ENCODE measurements around the gene RNF17.

Gene RNF17

GRCh38 chr13:24861617-24862362 is 97.8 kb downstream of the RNF17 start:
- ChIA-PET POLR2A (interaction anchor here (0.6 kb wide), 1 partner anchor 47 kb away, joined by 3 read pairs; no protein-coding TSS in a partner anchor), CTCF (no interaction called here)
- Histone ChIP-seq H3K4me3 (ENCODE audit: low read depth, low read length) (no peak overlapping the region), H3K36me3 (ENCODE audit: control insufficient read depth in 2 of 2, insufficient read depth in 1 of 2, low read length in 2 of 2) (no peaks in the 10 kb centered on the region), H3K27ac (ENCODE audit: extremely low read depth, low read depth, low read length) (no peak overlapping the region), H3K9me3 (ENCODE audit: control insufficient read depth, insufficient read depth, low read depth, low read length) (no peaks in the 10 kb centered on the region), H3K4me1 (ENCODE audit: control insufficient read depth, insufficient read depth, low read length) (peaks cover 4% of the 10 kb centered on the region; the same call in 1 of the 2 replicates)
- TF ChIP-seq ZSCAN30 (tag by site-specific recombination; IDR thresholded peaks at IDR 0.05) (no peak), ZNF843 (tag by site-specific recombination; IDR thresholded peaks at IDR 0.05) (peak; percentile 62; the same call in 1 of the 2 replicates), OSR2 (tag by site-specific recombination; IDR thresholded peaks at IDR 0.05) (0 out of 2 replicates have a peak, but pooled peaks have one; percentile 21), SETDB1 (IDR thresholded peaks at IDR 0.05; ENCODE audit: insufficient read length, low read length) (peak; percentile 41), ZNF341 (tag by site-specific recombination; IDR thresholded peaks at IDR 0.05; ENCODE audit: low read depth) (no peak), PRDM4 (tag by site-specific recombination; IDR thresholded peaks at IDR 0.05) (no peak), PRDM6 (tag by site-specific recombination; IDR thresholded peaks at IDR 0.05) (peak; percentile 80), ZBTB17 (tag by site-specific recombination; IDR thresholded peaks at IDR 0.05) (no peak), FEZF1 (tag by site-specific recombination; IDR thresholded peaks at IDR 0.05) (peak; percentile 68), ZNF514 (tag by site-specific recombination; IDR thresholded peaks at IDR 0.05) (no peak)

- Histone ChIP-seq H3K4me1 (ENCODE audit: control insufficient read depth, insufficient read depth, low read length) (peaks cover 4% of the 10 kb centered on the region; the same call in 1 of the 2 replicates), H3K36me3 (ENCODE audit: control insufficient read depth in 2 of 2, insufficient read depth in 1 of 2, low read length in 2 of 2) (no peaks in the 10 kb centered on the region), H3K27ac (ENCODE audit: extremely low read depth, low read depth, low read length) (no peak overlapping the region), H3K4me3 (ENCODE audit: low read depth, low read length) (no peak overlapping the region), H3K9me3 (ENCODE audit: control insufficient read depth, insufficient read depth, low read depth, low read length) (no peaks in the 10 kb centered on the region)
- ChIA-PET POLR2A (no interaction called here), CTCF (no interaction called here)
- no peak for TF ChIP-seq ZBTB17 (tag by site-specific recombination; IDR thresholded peaks at IDR 0.05)
- peak; percentile 64; the same call in 1 of the 2 replicates for TF ChIP-seq ZNF664 (tag by site-specific recombination; IDR thresholded peaks at IDR 0.05)
- no peak for TF ChIP-seq ZNF792 (tag by site-specific recombination; IDR thresholded peaks at IDR 0.05)
- no peak for TF ChIP-seq INSM2 (tag by site-specific recombination; IDR thresholded peaks at IDR 0.05)
- no peak for TF ChIP-seq ZNF707 (tag by site-specific recombination; IDR thresholded peaks at IDR 0.05)
- no peak for TF ChIP-seq SCRT1 (tag by site-specific recombination; IDR thresholded peaks at IDR 0.05; ENCODE audit: borderline replicate concordance)
- TF ChIP-seq ZBTB20 (tag by site-specific recombination; IDR thresholded peaks at IDR 0.05), result no peak
- no peak for TF ChIP-seq ZNF791 (tag by site-specific recombination; IDR thresholded peaks at IDR 0.05)
- TF ChIP-seq TRIM28 (IDR thresholded peaks at IDR 0.05; ENCODE audit: borderline replicate concordance, low read length), result peak; percentile 59; the same call in 1 of the 2 replicates
- TF ChIP-seq TCF7L2 (IDR thresholded peaks at IDR 0.05; ENCODE audit: borderline replicate concordance, low read depth, low read length), result no peak
- peak; percentile 92 for TF ChIP-seq PRDM4 (tag by site-specific recombination; IDR thresholded peaks at IDR 0.05)
- TF ChIP-seq ZNF362 (tag by site-specific recombination; IDR thresholded peaks at IDR 0.05), result no peak
- no peak for TF ChIP-seq ZFP41 (tag by site-specific recombination; IDR thresholded peaks at IDR 0.05; ENCODE audit: borderline replicate concordance)
- TF ChIP-seq ZNF626 (tag by site-specific recombination; IDR thresholded peaks at IDR 0.05), result no peak
- TF ChIP-seq ZNF549 (tag by site-specific recombination; IDR thresholded peaks at IDR 0.05), result no peak
Observed at GRCh38 chr13:24863748-24864540, 100.0 kb downstream of the RNF17 start.
